Activated CD8-positive, alpha-beta T cell treated with anti-CD3 and anti-CD28 coated beads, Interleukin-2, amount 10 ng/mL, durations not matched to agents 7 days and 5 days (primary cell): Measurements from ENCODE around the gene LTO1. TPM values are rescaled to one million over a fixed set of nuclear protein-coding genes. Genes with fewer than 3 reads are reported as not detected.
A peak's percentile ranks its signal among the peaks of the same experiment; 100 is the strongest.

ENCODE experiments used
- ATAC-seq: fragments of 150-1000 bp; cut with Tn5 transposase; one replicate; pipeline ENCODE4 v1.10.0; 2021; ENCODE audit warnings: moderate library complexity
- CTCF ChIA-PET: fragments of 350-600 bp; sonication (Branson Sonifier 250); formaldehyde crosslinking; loops from one replicate; lab custom pipeline; 2021; ENCODE audit warnings: antibody characterized with exemption; lab: Charles Lee
- POLR2A ChIA-PET: fragments of 350-600 bp; sonication (Branson Sonifier 250); formaldehyde crosslinking; loops from one replicate; lab custom pipeline; 2021; ENCODE audit warnings: antibody characterized with exemption; lab: Charles Lee
- DNase-seq: peaks from one replicate; pipeline ENCODE4 v3.0.0-alpha.2; 2020
- H3K27ac Mint-ChIP-seq: one replicate; pipeline ENCODE4 v1.8.0; 2021; ENCODE audit warnings: mild to moderate bottlenecking, mixed read lengths
- H3K27me3 Mint-ChIP-seq: one replicate; pipeline ENCODE4 v1.8.0; 2021; ENCODE audit warnings: low read depth, mixed read lengths
- H3K36me3 Mint-ChIP-seq: one replicate; pipeline ENCODE4 v1.8.0; 2021; ENCODE audit warnings: low read depth, mixed read lengths
- H3K4me1 Mint-ChIP-seq: one replicate; pipeline ENCODE4 v1.8.0; 2021; ENCODE audit warnings: low read depth, mixed read lengths
- H3K4me3 Mint-ChIP-seq: one replicate; pipeline ENCODE4 v1.8.0; 2021; ENCODE audit warnings: mild to moderate bottlenecking, mixed read lengths
- H3K9me3 Mint-ChIP-seq: one replicate; pipeline ENCODE4 v1.8.0; 2022; ENCODE audit warnings: mixed read lengths; ENCODE audit not compliant: insufficient read depth
- total RNA-seq, 2 experiments: library from RNA; stranded (reverse); gene quantifications; one replicate each; pipeline ENCODE4 v1.2.3, GENCODE V29; 2021

LTO1 gene
- total RNA-seq, 2 experiments from 2014 or later = 21.0 to 23.0 TPM

GRCh38 chr11:69639831-69640230 is 35.3 kb downstream of the LTO1 start:
- no peaks in the 10 kb centered on the region for H3K9me3 Mint-ChIP-seq
- DNase-seq (no peak), ATAC-seq (no peak)
- CTCF ChIA-PET = no interaction called here
- no peak overlapping the region for H3K4me3 Mint-ChIP-seq
- POLR2A ChIA-PET = no interaction called here
- peaks cover 22% of the 10 kb centered on the region for H3K4me1 Mint-ChIP-seq
- peaks cover 49% of the 10 kb centered on the region for H3K27me3 Mint-ChIP-seq
- H3K36me3 Mint-ChIP-seq = no peaks in the 10 kb centered on the region
- H3K27ac Mint-ChIP-seq = no peak overlapping the region

GRCh38 chr11:69638941-69639681 is 36.0 kb downstream of the LTO1 start:
- Mint-ChIP-seq H3K9me3 (no peaks in the 10 kb centered on the region), H3K27ac (no peak overlapping the region), H3K36me3 (no peaks in the 10 kb centered on the region), H3K4me1 (peaks cover 22% of the 10 kb centered on the region), H3K27me3 (peaks cover 54% of the 10 kb centered on the region), H3K4me3 (peak overlapping the region; percentile 8)
- no peak for ATAC-seq
- ChIA-PET POLR2A (no interaction called here), CTCF (no interaction called here)
- no peak for DNase-seq

- Mint-ChIP-seq H3K4me3 (peak overlapping the region; percentile 22), H3K4me1 (peaks cover 22% of the 10 kb centered on the region), H3K36me3 (no peaks in the 10 kb centered on the region), H3K27me3 (peaks cover 60% of the 10 kb centered on the region), H3K9me3 (no peaks in the 10 kb centered on the region), H3K27ac (no peak overlapping the region)
- POLR2A ChIA-PET = no interaction called here
- ATAC-seq (no peak), DNase-seq (no peak)
- CTCF ChIA-PET = no interaction called here
Measured at GRCh38 chr11:69637941-69638871, 36.9 kb downstream of the LTO1 start.

- DNase-seq = no peak
- Mint-ChIP-seq H3K36me3 (no peaks in the 10 kb centered on the region), H3K27ac (peak overlapping the region; percentile 39), H3K27me3 (peaks cover 65% of the 10 kb centered on the region), H3K4me1 (peaks cover 22% of the 10 kb centered on the region), H3K4me3 (no peak overlapping the region), H3K9me3 (no peaks in the 10 kb centered on the region)
- CTCF ChIA-PET = no interaction called here
- no peak for ATAC-seq
- POLR2A ChIA-PET = no interaction called here
Measured at GRCh38 chr11:69637198-69637940, 37.8 kb downstream of the LTO1 start.

GRCh38 chr11:69636512-69637197 is 38.5 kb downstream of the LTO1 start:
- H3K4me3 Mint-ChIP-seq = no peak overlapping the region
- H3K27me3 Mint-ChIP-seq = peaks cover 69% of the 10 kb centered on the region
- DNase-seq (no peak), ATAC-seq (no peak)
- H3K27ac Mint-ChIP-seq = no peak overlapping the region
- ChIA-PET CTCF (no interaction called here), POLR2A (no interaction called here)
- H3K9me3 Mint-ChIP-seq = no peaks in the 10 kb centered on the region
- peaks cover 22% of the 10 kb centered on the region for H3K4me1 Mint-ChIP-seq
- H3K36me3 Mint-ChIP-seq = no peaks in the 10 kb centered on the region

- peak overlapping the region; percentile 18 for H3K4me3 Mint-ChIP-seq
- peaks cover 17% of the 10 kb centered on the region for H3K4me1 Mint-ChIP-seq
Measured at GRCh38 chr11:69635804-69636511, 39.2 kb downstream of the LTO1 start.

GRCh38 chr11:69635195-69635594 is 40.0 kb downstream of the LTO1 start:
- no peak overlapping the region for H3K4me3 Mint-ChIP-seq
- ChIA-PET CTCF (interaction anchor here (0.9 kb wide), 1 partner anchor 343 kb away, joined by 3 read pairs; no protein-coding TSS in a partner anchor), POLR2A (no interaction called here)
- peaks cover 12% of the 10 kb centered on the region for H3K4me1 Mint-ChIP-seq
- H3K27me3 Mint-ChIP-seq = peaks cover 61% of the 10 kb centered on the region
- H3K36me3 Mint-ChIP-seq = no peaks in the 10 kb centered on the region
- DNase-seq = no peak
- H3K9me3 Mint-ChIP-seq = no peaks in the 10 kb centered on the region
- no peak for ATAC-seq
- no peak overlapping the region for H3K27ac Mint-ChIP-seq

More at GRCh38 chr11:69635804-69636511, 39.2 kb downstream of the LTO1 start:
- ATAC-seq = no peak
- Mint-ChIP-seq H3K9me3 (no peaks in the 10 kb centered on the region), H3K27me3 (peaks cover 67% of the 10 kb centered on the region), H3K27ac (no peak overlapping the region), H3K36me3 (no peaks in the 10 kb centered on the region)
- ChIA-PET POLR2A (no interaction called here), CTCF (interaction anchor here (0.9 kb wide), 1 partner anchor 343 kb away, joined by 3 read pairs; no protein-coding TSS in a partner anchor)
- DNase-seq = no peak

GRCh38 chr11:69634590-69634989 is 40.6 kb downstream of the LTO1 start:
- Mint-ChIP-seq H3K36me3 (no peaks in the 10 kb centered on the region), H3K4me1 (peaks cover 12% of the 10 kb centered on the region), H3K27me3 (peaks cover 60% of the 10 kb centered on the region), H3K4me3 (no peak overlapping the region), H3K9me3 (no peaks in the 10 kb centered on the region), H3K27ac (no peak overlapping the region)
- ChIA-PET CTCF (no interaction called here), POLR2A (no interaction called here)
- DNase-seq (no peak), ATAC-seq (no peak)

GRCh38 chr11:69634069-69634468 is 41.1 kb downstream of the LTO1 start:
- H3K4me3 Mint-ChIP-seq = no peak overlapping the region

GRCh38 chr11:69632900-69633299 is 42.3 kb downstream of the LTO1 start:
- H3K4me1 Mint-ChIP-seq = peaks cover 9% of the 10 kb centered on the region
- no peaks in the 10 kb centered on the region for H3K9me3 Mint-ChIP-seq
- H3K36me3 Mint-ChIP-seq = no peaks in the 10 kb centered on the region
- ATAC-seq (no peak), DNase-seq (no peak)
- no peak overlapping the region for H3K4me3 Mint-ChIP-seq
- H3K27ac Mint-ChIP-seq = no peak overlapping the region
- CTCF ChIA-PET = no interaction called here
- POLR2A ChIA-PET = no interaction called here
- H3K27me3 Mint-ChIP-seq = peaks cover 49% of the 10 kb centered on the region

More at GRCh38 chr11:69634069-69634468, 41.1 kb downstream of the LTO1 start:
- Mint-ChIP-seq H3K27ac (no peak overlapping the region), H3K36me3 (no peaks in the 10 kb centered on the region), H3K4me1 (peaks cover 12% of the 10 kb centered on the region), H3K27me3 (peaks cover 56% of the 10 kb centered on the region), H3K9me3 (no peaks in the 10 kb centered on the region)
- no peak for ATAC-seq
- ChIA-PET CTCF (no interaction called here), POLR2A (no interaction called here)
- no peak for DNase-seq

GRCh38 chr11:69630424-69630823 is 44.7 kb downstream of the LTO1 start:
- peaks cover 39% of the 10 kb centered on the region for H3K27me3 Mint-ChIP-seq
- POLR2A ChIA-PET = no interaction called here

More at GRCh38 chr11:69630424-69630823, 44.7 kb downstream of the LTO1 start:
- Mint-ChIP-seq H3K4me1 (no peaks in the 10 kb centered on the region), H3K9me3 (no peaks in the 10 kb centered on the region), H3K27ac (no peak overlapping the region), H3K36me3 (no peaks in the 10 kb centered on the region), H3K4me3 (no peak overlapping the region)
- DNase-seq (no peak), ATAC-seq (no peak)
- CTCF ChIA-PET = no interaction called here
